HG02981 (cell line): Measurements from ENCODE around the gene NRXN2.

Source experiments
- ATAC-seq: cut with Tn5 transposase; IDR thresholded peaks from one replicate; pipeline ENCODE4 v1.9.1; 2021; ENCODE audit warnings: mild to moderate bottlenecking, moderate library complexity; ENCODE audit not compliant: unreplicated experiment

Gene NRXN2

GRCh38 chr11:64722141-64723065 is 594 bp downstream of the NRXN2 start:
- ATAC-seq: no peak

- no peak for ATAC-seq
These were observed 1.7 kb downstream of the NRXN2 start for GRCh38 chr11:64721359-64721699.

GRCh38 chr11:64720640-64721358 is 2.2 kb downstream of the NRXN2 start:
- ATAC-seq: no peak

- ATAC-seq: no peak
These were observed 2.8 kb downstream of the NRXN2 start for GRCh38 chr11:64720167-64720566.

GRCh38 chr11:64719406-64719805 is 3.6 kb downstream of the NRXN2 start:
- ATAC-seq: no peak

- ATAC-seq: no peak
These were observed 4.2 kb downstream of the NRXN2 start for GRCh38 chr11:64718780-64719124.

- ATAC-seq: no peak
These were observed 4.8 kb downstream of the NRXN2 start for GRCh38 chr11:64718084-64718779.

- ATAC-seq: no peak
These were observed 5.8 kb downstream of the NRXN2 start for GRCh38 chr11:64717268-64717578.

GRCh38 chr11:64716473-64717267 is 6.3 kb downstream of the NRXN2 start:
- ATAC-seq: no peak

- no peak for ATAC-seq
These were observed 7.1 kb downstream of the NRXN2 start for GRCh38 chr11:64715756-64716472.

GRCh38 chr11:64715110-64715509 is 7.9 kb downstream of the NRXN2 start:
- no peak for ATAC-seq

- no peak for ATAC-seq
These were observed 8.3 kb downstream of the NRXN2 start for GRCh38 chr11:64714666-64715065.

GRCh38 chr11:64713781-64714363 is 9.1 kb downstream of the NRXN2 start:
- ATAC-seq: no peak

- no peak for ATAC-seq
These were observed 9.8 kb downstream of the NRXN2 start for GRCh38 chr11:64713016-64713707.

GRCh38 chr11:64712430-64713015 is 10.5 kb downstream of the NRXN2 start:
- ATAC-seq: no peak

GRCh38 chr11:64711956-64712362 is 11.0 kb downstream of the NRXN2 start:
- no peak for ATAC-seq

- ATAC-seq: no peak
These were observed 11.7 kb downstream of the NRXN2 start for GRCh38 chr11:64711138-64711955.

- ATAC-seq: no peak
These were observed 12.4 kb downstream of the NRXN2 start for GRCh38 chr11:64710418-64711137.
